Neuron (in vitro differentiated cells): ENCODE measurements around the gene MDN1.
A peak's percentile ranks its signal among the peaks of the same experiment; 100 is the strongest.
"Not testable (repeated sequence)": the region's sequence is repeated elsewhere in the genome, so short reads cannot be mapped to it uniquely, and the experiment has no call there.

Experiments
- H2AFZ ChIP-seq: one replicate; pipeline ENCODE4 v1.6.1; 2013; ENCODE audit warnings: low read depth, mild to moderate bottlenecking, inconsistent platforms, low read length, moderate library complexity
- H3K27me3 ChIP-seq: one replicate; pipeline ENCODE4 v1.6.1; 2013; ENCODE audit warnings: low read length; ENCODE audit not compliant: insufficient read depth
- H3K36me3 ChIP-seq: one replicate; pipeline ENCODE4 v1.6.1; 2013; ENCODE audit warnings: low read length; ENCODE audit not compliant: insufficient read depth
- H3K4me1 ChIP-seq: one replicate; pipeline ENCODE4 v1.6.1; 2013; ENCODE audit warnings: low read length; ENCODE audit not compliant: insufficient read depth
- H3K4me3 ChIP-seq: 2 replicates; pipeline ENCODE4 v1.5.1; 2013; ENCODE audit warnings: mild to moderate bottlenecking, low read length, moderate library complexity
- H3K9me3 ChIP-seq: one replicate; pipeline ENCODE4 v1.6.1; 2013; ENCODE audit warnings: low read length

Gene MDN1

GRCh38 chr6:89644864-89645263, 174.7 kb downstream of the MDN1 start:
- H2AFZ ChIP-seq = no peak overlapping the region
- H3K4me1 ChIP-seq = peaks cover 10% of the 10 kb centered on the region
- H3K4me3 ChIP-seq = no peak overlapping the region
- H3K36me3 ChIP-seq = peaks cover 61% of the 10 kb centered on the region
- no peaks in the 10 kb centered on the region for H3K9me3 ChIP-seq
- no peaks in the 10 kb centered on the region for H3K27me3 ChIP-seq

- Histone ChIP-seq H3K27me3 (no peaks in the 10 kb centered on the region), H3K36me3 (peaks cover 50% of the 10 kb centered on the region), H2AFZ (no peak overlapping the region), H3K9me3 (no peaks in the 10 kb centered on the region), H3K4me1 (peaks cover 16% of the 10 kb centered on the region), H3K4me3 (no peak overlapping the region)
Observed at GRCh38 chr6:89643406-89643805, 176.2 kb downstream of the MDN1 start.

DNA sequence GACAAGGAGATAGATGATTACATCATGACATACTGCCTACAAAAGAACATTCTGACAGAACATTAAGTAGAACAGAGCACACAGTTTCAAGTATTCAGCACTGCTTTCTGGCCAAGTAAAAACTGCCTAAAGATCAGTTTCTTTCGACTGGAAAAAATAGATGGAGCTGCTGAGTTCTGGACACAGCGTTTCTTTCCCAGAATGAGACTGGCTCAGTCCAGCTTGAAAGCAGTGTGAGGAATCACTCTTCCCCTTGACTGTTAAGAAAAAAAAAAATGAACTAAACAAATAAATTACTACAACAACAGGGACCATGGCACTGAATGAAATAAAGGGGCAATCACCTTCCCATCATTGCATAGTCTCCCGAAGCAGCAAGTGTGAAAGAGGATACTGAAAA, 176.6 kb downstream of the MDN1 start:
- no peaks in the 10 kb centered on the region for H3K27me3 ChIP-seq
- H3K4me1 ChIP-seq = peaks cover 18% of the 10 kb centered on the region
- H3K36me3 ChIP-seq = peaks cover 45% of the 10 kb centered on the region
- no peak overlapping the region for H2AFZ ChIP-seq
- no peak overlapping the region for H3K4me3 ChIP-seq
- no peaks in the 10 kb centered on the region for H3K9me3 ChIP-seq

DNA sequence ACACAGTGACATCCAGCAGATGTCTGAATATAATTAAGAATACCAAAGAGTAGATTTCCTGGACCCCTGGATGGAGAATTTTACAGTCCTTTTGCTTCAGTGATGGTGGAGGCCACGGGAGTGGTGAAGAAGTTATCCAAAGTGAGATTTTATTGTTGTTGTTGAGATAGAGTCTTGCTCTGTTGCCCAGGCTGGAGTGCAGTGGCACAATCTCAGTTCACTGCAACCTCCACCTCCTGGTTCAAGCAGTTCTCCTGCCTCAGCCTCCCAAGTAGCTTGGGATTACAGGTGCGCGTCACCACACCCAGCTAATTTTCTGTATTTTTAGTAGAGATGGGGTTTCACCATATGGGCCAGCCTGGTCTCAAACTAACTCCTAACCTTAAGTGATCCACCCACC, 178.0 kb downstream of the MDN1 start:
- not testable (repeated sequence) for H3K9me3 ChIP-seq, H3K27me3 ChIP-seq, H2AFZ ChIP-seq, H3K4me3 ChIP-seq
- H3K36me3 ChIP-seq = peaks cover 36% of the 10 kb centered on the region
- H3K4me1 ChIP-seq = peaks cover 23% of the 10 kb centered on the region

DNA sequence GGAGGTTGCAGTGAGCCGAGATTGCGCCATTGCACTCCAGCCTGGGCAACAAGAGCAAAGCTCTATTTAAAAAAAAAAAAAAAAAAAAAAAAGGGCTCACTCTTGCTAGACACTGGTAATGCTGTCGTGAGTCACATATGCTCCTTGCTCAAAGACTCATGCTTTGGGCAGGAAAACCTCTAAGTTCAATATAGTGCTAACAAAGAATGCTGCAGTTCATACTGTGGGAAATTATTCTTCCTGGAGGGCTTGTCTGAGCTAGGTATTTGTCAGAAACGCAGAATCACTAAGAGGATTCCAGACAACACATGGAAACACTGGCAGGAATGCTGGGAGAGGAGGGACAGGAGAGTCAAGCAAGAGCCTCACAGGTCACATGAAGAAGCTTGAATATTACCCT, 178.8 kb downstream of the MDN1 start:
- Histone ChIP-seq H3K4me1 (peaks cover 23% of the 10 kb centered on the region), H3K27me3 (no peaks in the 10 kb centered on the region), H3K9me3 (no peaks in the 10 kb centered on the region), H2AFZ (no peak overlapping the region), H3K36me3 (peaks cover 35% of the 10 kb centered on the region), H3K4me3 (no peak overlapping the region)

DNA sequence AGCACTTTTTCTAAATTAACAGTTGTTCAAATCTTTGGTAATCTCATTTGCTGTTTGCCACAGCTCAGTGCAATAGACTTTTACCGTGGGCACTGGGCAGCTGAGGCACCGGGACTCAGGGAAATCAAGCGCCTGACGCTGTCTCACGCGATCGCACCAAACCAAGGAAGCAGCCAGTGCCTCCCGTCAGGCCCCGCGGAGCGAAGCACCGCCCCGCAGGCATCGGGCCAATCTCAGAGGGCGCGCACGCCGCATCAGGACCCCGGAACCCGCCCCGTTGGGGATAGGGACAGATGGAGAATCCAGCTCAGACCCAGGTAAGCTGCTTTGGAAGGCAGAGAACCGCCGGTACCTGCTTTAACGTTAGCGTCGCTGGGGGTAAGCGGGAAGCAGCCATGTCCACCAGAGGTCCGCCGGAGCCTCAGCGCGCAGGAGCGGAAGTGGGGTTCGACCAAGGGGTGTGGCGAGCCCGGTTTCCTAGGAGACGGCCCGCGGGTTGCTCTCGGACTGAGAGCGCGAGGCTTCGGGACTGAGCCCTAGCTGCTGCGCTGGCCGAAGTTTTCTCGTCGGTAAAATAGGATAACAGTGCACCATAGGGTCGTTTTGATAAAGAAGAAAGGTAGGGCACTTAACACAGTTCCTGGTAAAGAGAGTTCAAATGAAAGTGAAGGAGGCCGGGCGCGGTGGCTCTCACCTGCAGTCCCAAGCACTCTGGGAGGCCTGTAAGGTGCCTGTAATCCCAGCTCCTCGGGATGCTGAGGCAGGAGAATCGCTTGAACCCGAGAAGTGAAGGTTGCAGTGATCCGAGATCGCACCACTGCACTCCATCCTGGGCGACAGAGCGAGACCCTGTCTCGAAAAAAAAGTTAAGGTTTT, 181.0 kb downstream of the MDN1 start, which contains the start of gene LYRM2:
Gene LYRM2 (minus strand): TSS at position 428 of the 876 bp plus-strand sequence. CDS start 31 bp downstream, at position 397.
- H2AFZ ChIP-seq = peak within 1 kb of the TSS; percentile 57
- H3K9me3 ChIP-seq = no peaks in the 10 kb centered on the region
- peaks cover 38% of the 10 kb centered on the region for H3K36me3 ChIP-seq
- H3K27me3 ChIP-seq = no peaks in the 10 kb centered on the region
- peaks cover 22% of the 10 kb centered on the region for H3K4me1 ChIP-seq
- H3K4me3 ChIP-seq = peak within 1 kb of the TSS; percentile 69

GRCh38 chr6:89637960-89638319, 181.7 kb downstream of the MDN1 start:
- H3K4me1 ChIP-seq = peaks cover 15% of the 10 kb centered on the region
- peak overlapping the region; percentile 69 for H3K4me3 ChIP-seq
- H3K27me3 ChIP-seq = no peaks in the 10 kb centered on the region
- H3K36me3 ChIP-seq = peaks cover 41% of the 10 kb centered on the region
- H2AFZ ChIP-seq = peak overlapping the region; percentile 57
- H3K9me3 ChIP-seq = no peaks in the 10 kb centered on the region

DNA sequence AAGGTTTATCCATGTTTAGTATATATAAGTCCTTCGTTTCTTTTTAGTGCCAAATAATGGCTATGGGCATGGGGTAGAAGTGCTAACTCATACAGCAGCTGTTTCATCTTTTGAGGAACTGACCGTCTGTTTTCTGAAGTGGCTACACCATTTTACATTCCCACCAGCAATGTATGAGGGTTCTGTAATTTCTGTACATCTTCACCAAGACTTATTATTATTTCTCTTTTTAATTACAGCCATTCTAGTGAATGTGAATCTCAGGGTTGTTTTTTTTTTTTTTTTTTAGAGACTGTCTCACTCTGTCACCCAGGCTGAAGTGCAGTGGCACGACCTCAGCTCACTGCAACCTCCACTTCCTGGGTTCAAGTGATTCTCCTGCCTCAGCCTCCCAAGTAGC, 183.2 kb downstream of the MDN1 start:
- not testable (repeated sequence) for H3K27me3 ChIP-seq, H2AFZ ChIP-seq, H3K4me3 ChIP-seq, H3K9me3 ChIP-seq
- Histone ChIP-seq H3K36me3 (peaks cover 42% of the 10 kb centered on the region), H3K4me1 (peaks cover 13% of the 10 kb centered on the region)

DNA sequence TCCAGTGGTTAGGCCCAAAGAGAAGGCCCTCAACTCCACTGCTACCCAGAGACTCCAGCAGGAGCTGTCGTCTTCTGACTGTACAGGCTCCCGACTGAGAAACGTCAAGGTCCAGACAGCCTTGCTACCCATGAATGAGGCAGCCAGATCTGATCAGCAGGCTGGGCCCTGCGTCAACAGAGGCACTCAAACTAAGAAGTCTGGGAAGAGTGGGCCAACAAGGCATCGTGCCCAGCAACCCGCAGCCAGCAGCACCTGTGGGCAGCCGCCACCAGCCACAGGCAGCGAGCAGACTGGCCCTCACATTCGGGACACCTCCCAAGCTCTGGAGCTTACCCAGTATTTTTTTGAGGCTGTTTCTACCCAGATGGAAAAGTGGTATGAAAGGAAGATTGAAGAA, 189.1 kb downstream of the MDN1 start:
- Histone ChIP-seq H2AFZ (no peak overlapping the region), H3K4me1 (no peaks in the 10 kb centered on the region), H3K4me3 (no peak overlapping the region), H3K36me3 (peaks cover 77% of the 10 kb centered on the region), H3K27me3 (no peaks in the 10 kb centered on the region), H3K9me3 (no peaks in the 10 kb centered on the region)

DNA sequence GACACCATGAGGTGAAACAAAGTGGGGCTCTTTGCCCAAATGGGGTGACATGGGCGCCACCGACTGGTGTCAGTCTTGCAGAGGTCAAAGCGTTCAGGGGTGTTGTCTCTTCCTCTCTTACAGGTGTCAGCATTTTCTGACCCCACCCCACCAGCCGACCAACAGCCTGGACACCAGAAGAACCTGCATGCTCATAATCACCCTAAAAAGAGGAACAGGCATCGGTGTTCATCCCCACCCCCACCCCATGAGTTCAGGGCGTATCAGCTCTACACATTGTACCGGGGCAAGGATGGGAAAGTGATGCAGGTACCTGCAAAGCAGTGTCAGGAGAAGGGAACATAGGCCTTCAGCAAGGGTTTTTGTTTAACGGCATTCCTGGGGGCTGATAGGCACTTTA, 195.8 kb downstream of the MDN1 start:
- Histone ChIP-seq H3K4me1 (no peaks in the 10 kb centered on the region), H2AFZ (no peak overlapping the region), H3K4me3 (no peak overlapping the region), H3K27me3 (no peaks in the 10 kb centered on the region), H3K36me3 (peaks cover 67% of the 10 kb centered on the region), H3K9me3 (no peaks in the 10 kb centered on the region)

DNA sequence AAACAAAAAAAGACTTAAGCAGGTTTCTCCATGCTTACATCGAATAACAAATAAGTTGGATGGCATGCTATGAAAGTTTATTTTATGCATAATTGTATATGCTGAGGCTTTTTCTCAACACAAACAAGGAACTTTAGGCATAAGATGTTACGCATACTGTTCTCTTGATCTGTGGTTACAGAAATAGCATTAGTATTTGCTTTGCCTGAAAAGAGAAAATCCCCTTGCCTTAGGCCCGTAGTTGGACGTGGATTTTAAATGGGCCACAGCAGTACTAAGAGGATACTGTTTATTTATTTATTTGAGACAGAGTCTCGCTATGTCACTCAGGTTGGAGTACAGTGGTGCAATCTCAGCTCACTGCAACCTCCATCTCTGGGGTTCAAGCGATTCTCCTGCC, 200.0 kb downstream of the MDN1 start:
- Histone ChIP-seq H3K4me3 (no peak overlapping the region), H3K9me3 (no peaks in the 10 kb centered on the region), H2AFZ (no peak overlapping the region), H3K4me1 (no peaks in the 10 kb centered on the region), H3K36me3 (peaks cover 63% of the 10 kb centered on the region), H3K27me3 (no peaks in the 10 kb centered on the region)

DNA sequence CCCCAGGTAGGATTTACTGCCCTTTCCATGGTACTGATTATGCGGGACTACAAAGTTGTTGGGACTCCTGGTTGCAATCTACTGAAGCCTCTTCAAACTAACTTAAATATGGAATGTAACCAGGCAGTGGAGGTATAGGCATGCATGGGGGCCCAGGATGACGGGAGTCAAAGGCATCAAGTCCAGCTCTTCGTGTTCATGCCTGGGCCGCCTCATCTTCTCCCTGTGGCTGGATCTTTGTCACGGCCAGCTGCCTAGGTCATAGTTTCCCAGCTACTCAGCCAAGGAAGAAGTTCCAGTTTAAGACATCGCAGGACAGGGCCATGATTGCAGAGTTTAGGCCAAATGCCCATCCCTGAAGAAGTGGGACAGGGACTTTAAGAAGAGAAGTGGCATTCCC, 201.6 kb downstream of the MDN1 start:
- Histone ChIP-seq H3K36me3 (peaks cover 48% of the 10 kb centered on the region), H3K9me3 (no peaks in the 10 kb centered on the region), H3K4me1 (no peaks in the 10 kb centered on the region), H2AFZ (no peak overlapping the region), H3K27me3 (no peaks in the 10 kb centered on the region), H3K4me3 (no peak overlapping the region)

GRCh38 chr6:89616531-89616930, 203.1 kb downstream of the MDN1 start:
- H3K36me3 ChIP-seq = peaks cover 43% of the 10 kb centered on the region

GRCh38 chr6:89615882-89616281, 203.7 kb downstream of the MDN1 start:
- no peaks in the 10 kb centered on the region for H3K27me3 ChIP-seq
- no peaks in the 10 kb centered on the region for H3K4me1 ChIP-seq
- H3K4me3 ChIP-seq = no peak overlapping the region
- H3K36me3 ChIP-seq = peaks cover 44% of the 10 kb centered on the region
- no peak overlapping the region for H2AFZ ChIP-seq
- H3K9me3 ChIP-seq = no peaks in the 10 kb centered on the region

More at GRCh38 chr6:89616531-89616930, 203.1 kb downstream of the MDN1 start:
- Histone ChIP-seq H3K4me3 (no peak overlapping the region), H3K9me3 (no peaks in the 10 kb centered on the region), H3K27me3 (no peaks in the 10 kb centered on the region), H3K4me1 (no peaks in the 10 kb centered on the region), H2AFZ (no peak overlapping the region)
